WTC11 (cell line): ENCODE data around the gene SUSD6. TPM values are rescaled to one million over a fixed set of nuclear protein-coding genes. Genes with fewer than 3 reads are reported as not detected.

Source experiments
- ATAC-seq: fragments of 200-7000 bp; cut with Tn5 transposase; 2 replicates; pipeline ENCODE4 v1.10.0; 2021; ENCODE audit warnings: mild to moderate bottlenecking, moderate library complexity
- CTCF ChIA-PET: fragments of 300-600 bp; sonication (Branson Sonifier 250); formaldehyde crosslinking; loops from one replicate; lab custom pipeline; 2021; ENCODE audit warnings: antibody characterized with exemption; lab: Charles Lee
- POLR2A ChIA-PET: fragments of 350-600 bp; sonication (Branson Sonifier 250); formaldehyde crosslinking; loops from one replicate; lab custom pipeline; 2021; ENCODE audit warnings: antibody characterized with exemption; lab: Charles Lee
- DNase-seq: peaks from one replicate; pipeline ENCODE4 v3.0.0; 2021; ENCODE audit warnings: low spot score
- H3K27ac Mint-ChIP-seq: 2 replicates; pipeline ENCODE4 v1.8.0; 2021; ENCODE audit warnings: mixed read lengths
- H3K27me3 Mint-ChIP-seq: 2 replicates; pipeline ENCODE4 v1.8.0; 2021; ENCODE audit warnings: low read depth, mild to moderate bottlenecking, moderate library complexity, mixed read lengths
- H3K36me3 Mint-ChIP-seq: 2 replicates; pipeline ENCODE4 v1.8.0; 2021; ENCODE audit warnings: mixed read lengths
- H3K4me1 Mint-ChIP-seq: 2 replicates; pipeline ENCODE4 v1.8.0; 2022; ENCODE audit warnings: mixed read lengths
- H3K4me3 Mint-ChIP-seq: 2 replicates; pipeline ENCODE4 v1.8.0; 2021; ENCODE audit warnings: mild to moderate bottlenecking, moderate library complexity, mixed read lengths
- H3K9me3 Mint-ChIP-seq: 2 replicates; pipeline ENCODE4 v1.8.0; 2021; ENCODE audit warnings: mixed read lengths
- CREM ChIP-seq: sonication (generic); formaldehyde crosslinking; IDR thresholded peaks from 2 replicates; pipeline ENCODE4 v1.8.1; 2022; ENCODE audit warnings: mild to moderate bottlenecking, missing genetic modification reagents, moderate library complexity
- EMX1 ChIP-seq: fragments of 250-450 bp; sonication (Bioruptor Pico); IDR thresholded peaks from 2 replicates; pipeline ENCODE4 v1.8.0; 2021; ENCODE audit warnings: mild to moderate bottlenecking
- ERG ChIP-seq: fragments of 250-450 bp; sonication (Bioruptor Pico); IDR thresholded peaks from 2 replicates; pipeline ENCODE4 v1.8.0; 2021; ENCODE audit warnings: mild to moderate bottlenecking
- ESRRA ChIP-seq: sonication (generic); formaldehyde crosslinking; IDR thresholded peaks from 2 replicates; pipeline ENCODE4 v1.8.1; 2022; ENCODE audit warnings: mild to moderate bottlenecking, missing genetic modification reagents, borderline replicate concordance
- GABPB1 ChIP-seq: sonication (generic); formaldehyde crosslinking; IDR thresholded peaks from 2 replicates; pipeline ENCODE4 v1.8.1; 2023; ENCODE audit warnings: mild to moderate bottlenecking, missing genetic modification reagents
- IRF2 ChIP-seq: sonication (generic); formaldehyde crosslinking; IDR thresholded peaks from 2 replicates; pipeline ENCODE4 v1.8.0; 2022; ENCODE audit warnings: low read depth, missing genetic modification reagents, borderline replicate concordance
- KAT7 ChIP-seq: sonication (generic); formaldehyde crosslinking; IDR thresholded peaks from 2 replicates; pipeline ENCODE4 v1.8.1; 2023; ENCODE audit warnings: missing genetic modification reagents, mild to moderate bottlenecking, borderline replicate concordance
- NR2C2 ChIP-seq: sonication (generic); formaldehyde crosslinking; IDR thresholded peaks from 2 replicates; pipeline ENCODE4 v1.8.0; 2022; ENCODE audit warnings: mild to moderate bottlenecking, missing genetic modification reagents
- OVOL2 ChIP-seq: fragments of 250-450 bp; sonication (Bioruptor Pico); IDR thresholded peaks from 2 replicates; pipeline ENCODE4 v1.9.0; 2021; ENCODE audit warnings: mild to moderate bottlenecking, borderline replicate concordance
- RORB ChIP-seq: fragments of 250-450 bp; sonication (Bioruptor Pico); IDR thresholded peaks from 2 replicates; pipeline ENCODE4 v1.9.0; 2021; ENCODE audit warnings: mild to moderate bottlenecking
- TEAD1 ChIP-seq: sonication (generic); formaldehyde crosslinking; IDR thresholded peaks from 2 replicates; pipeline ENCODE4 v1.8.0; 2022; ENCODE audit warnings: mild to moderate bottlenecking, missing genetic modification reagents
- ZBTB21 ChIP-seq: sonication (generic); formaldehyde crosslinking; IDR thresholded peaks from 2 replicates; pipeline ENCODE4 v1.8.1; 2023; ENCODE audit warnings: mild to moderate bottlenecking, missing genetic modification reagents, borderline replicate concordance
- ZMAT4 ChIP-seq: fragments of 250-450 bp; sonication (Bioruptor Pico); IDR thresholded peaks from 2 replicates; pipeline ENCODE4 v1.9.0; 2021; ENCODE audit warnings: mild to moderate bottlenecking
- ZNF512 ChIP-seq: sonication (generic); formaldehyde crosslinking; IDR thresholded peaks from 2 replicates; pipeline ENCODE4 v1.8.1; 2022; ENCODE audit warnings: missing genetic modification reagents, borderline replicate concordance
- ZNF532 ChIP-seq: fragments of 250-450 bp; sonication (Bioruptor Pico); IDR thresholded peaks from 2 replicates; pipeline ENCODE4 v1.9.0; 2021; ENCODE audit warnings: mild to moderate bottlenecking, borderline replicate concordance
- total RNA-seq: library from RNA; stranded (reverse); gene quantifications from 3 replicates; pipeline ENCODE4 v1.2.3, GENCODE V29; 2021
- TF ChIP-seq, protein P1 (sequence below): sonication (generic); formaldehyde crosslinking; IDR thresholded peaks from 2 replicates; pipeline ENCODE4 v1.8.0; 2023; ENCODE audit warnings: missing genetic modification reagents, mild to moderate bottlenecking, borderline replicate concordance
- TF ChIP-seq, protein P2 (sequence below): fragments of 250-450 bp; sonication (Bioruptor Pico); IDR thresholded peaks from 2 replicates; pipeline ENCODE4 v1.9.0; 2021; ENCODE audit warnings: mild to moderate bottlenecking
- TF ChIP-seq, protein P3 (sequence below): sonication (generic); formaldehyde crosslinking; IDR thresholded peaks from 2 replicates; pipeline ENCODE4 v1.8.1; 2023; ENCODE audit warnings: mild to moderate bottlenecking, missing genetic modification reagents, moderate library complexity

Gene SUSD6
- total RNA-seq, 1 experiment from 2014 or later, result 10.1 TPM

DNA sequence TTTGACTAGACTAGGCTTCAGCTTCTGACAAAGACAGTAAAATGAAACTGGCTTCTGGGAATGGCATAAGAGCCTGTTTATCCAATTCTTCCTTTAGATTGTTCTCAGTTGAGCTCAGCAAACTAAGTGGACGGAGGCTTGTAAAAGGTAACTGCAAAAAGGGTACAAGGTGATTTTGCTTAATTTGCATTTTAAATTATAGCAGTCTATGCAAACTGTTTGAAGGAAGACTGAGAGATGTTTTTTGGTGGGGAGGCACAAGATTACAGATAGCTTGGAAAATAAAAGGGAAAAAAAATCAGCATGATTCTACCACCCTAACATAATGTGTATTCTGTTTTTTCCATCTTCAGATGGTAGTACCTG, 5.0 kb downstream of the SUSD6 start:
- no peaks in the 10 kb centered on the region for H3K9me3 Mint-ChIP-seq
- ATAC-seq (no peak), DNase-seq (no peak)
- H3K4me3 Mint-ChIP-seq, result no peak overlapping the region
- POLR2A ChIA-PET, result no interaction called here
- TF ChIP-seq OVOL2 (CRISPR knock-in tag), result no peak
- no peak for TF ChIP-seq TEAD1 (CRISPR knock-in tag)
- no peak for TF ChIP-seq ESRRA (CRISPR knock-in tag)
- TF ChIP-seq, protein P1, sequence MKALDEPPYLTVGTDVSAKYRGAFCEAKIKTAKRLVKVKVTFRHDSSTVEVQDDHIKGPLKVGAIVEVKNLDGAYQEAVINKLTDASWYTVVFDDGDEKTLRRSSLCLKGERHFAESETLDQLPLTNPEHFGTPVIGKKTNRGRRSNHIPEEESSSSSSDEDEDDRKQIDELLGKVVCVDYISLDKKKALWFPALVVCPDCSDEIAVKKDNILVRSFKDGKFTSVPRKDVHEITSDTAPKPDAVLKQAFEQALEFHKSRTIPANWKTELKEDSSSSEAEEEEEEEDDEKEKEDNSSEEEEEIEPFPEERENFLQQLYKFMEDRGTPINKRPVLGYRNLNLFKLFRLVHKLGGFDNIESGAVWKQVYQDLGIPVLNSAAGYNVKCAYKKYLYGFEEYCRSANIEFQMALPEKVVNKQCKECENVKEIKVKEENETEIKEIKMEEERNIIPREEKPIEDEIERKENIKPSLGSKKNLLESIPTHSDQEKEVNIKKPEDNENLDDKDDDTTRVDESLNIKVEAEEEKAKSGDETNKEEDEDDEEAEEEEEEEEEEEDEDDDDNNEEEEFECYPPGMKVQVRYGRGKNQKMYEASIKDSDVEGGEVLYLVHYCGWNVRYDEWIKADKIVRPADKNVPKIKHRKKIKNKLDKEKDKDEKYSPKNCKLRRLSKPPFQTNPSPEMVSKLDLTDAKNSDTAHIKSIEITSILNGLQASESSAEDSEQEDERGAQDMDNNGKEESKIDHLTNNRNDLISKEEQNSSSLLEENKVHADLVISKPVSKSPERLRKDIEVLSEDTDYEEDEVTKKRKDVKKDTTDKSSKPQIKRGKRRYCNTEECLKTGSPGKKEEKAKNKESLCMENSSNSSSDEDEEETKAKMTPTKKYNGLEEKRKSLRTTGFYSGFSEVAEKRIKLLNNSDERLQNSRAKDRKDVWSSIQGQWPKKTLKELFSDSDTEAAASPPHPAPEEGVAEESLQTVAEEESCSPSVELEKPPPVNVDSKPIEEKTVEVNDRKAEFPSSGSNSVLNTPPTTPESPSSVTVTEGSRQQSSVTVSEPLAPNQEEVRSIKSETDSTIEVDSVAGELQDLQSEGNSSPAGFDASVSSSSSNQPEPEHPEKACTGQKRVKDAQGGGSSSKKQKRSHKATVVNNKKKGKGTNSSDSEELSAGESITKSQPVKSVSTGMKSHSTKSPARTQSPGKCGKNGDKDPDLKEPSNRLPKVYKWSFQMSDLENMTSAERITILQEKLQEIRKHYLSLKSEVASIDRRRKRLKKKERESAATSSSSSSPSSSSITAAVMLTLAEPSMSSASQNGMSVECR, result no peak
- TF ChIP-seq, all 79 proteins: peak for 0
- Mint-ChIP-seq H3K27me3 (peaks cover 10% of the 10 kb centered on the region), H3K4me1 (peaks cover 46% of the 10 kb centered on the region), H3K27ac (no peak overlapping the region), H3K36me3 (no peaks in the 10 kb centered on the region)
- CTCF ChIA-PET, result no interaction called here

DNA sequence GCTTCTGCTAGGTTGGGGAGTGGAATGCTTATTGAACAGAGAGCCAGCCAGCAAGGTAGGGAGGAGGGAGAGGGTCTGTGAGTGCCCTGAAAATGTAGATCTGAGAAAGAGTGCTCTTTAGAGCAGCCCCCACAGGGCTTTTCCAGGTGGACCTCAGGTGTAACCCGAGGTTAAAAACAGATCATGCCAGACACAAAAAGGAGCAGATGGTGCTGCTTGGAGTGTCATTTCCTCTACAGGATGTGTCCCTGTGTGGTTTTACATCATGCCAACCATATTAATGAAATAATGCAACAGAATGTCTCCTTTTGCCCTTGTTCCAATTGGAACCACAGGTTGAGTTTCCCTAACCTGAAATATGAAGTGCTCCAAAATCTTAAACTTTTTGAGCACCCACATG, 6.4 kb downstream of the SUSD6 start:
- no peak for DNase-seq
- peaks cover 40% of the 10 kb centered on the region for H3K4me1 Mint-ChIP-seq
- TF ChIP-seq NR2C2 (no peak), KAT7 (CRISPR knock-in tag) (no peak), EMX1 (CRISPR knock-in tag) (no peak), ZNF512 (no peak), ERG (CRISPR knock-in tag) (no peak), GABPB1 (CRISPR knock-in tag) (no peak), ZMAT4 (CRISPR knock-in tag) (no peak), CREM (no peak)
- TF ChIP-seq, protein P2, sequence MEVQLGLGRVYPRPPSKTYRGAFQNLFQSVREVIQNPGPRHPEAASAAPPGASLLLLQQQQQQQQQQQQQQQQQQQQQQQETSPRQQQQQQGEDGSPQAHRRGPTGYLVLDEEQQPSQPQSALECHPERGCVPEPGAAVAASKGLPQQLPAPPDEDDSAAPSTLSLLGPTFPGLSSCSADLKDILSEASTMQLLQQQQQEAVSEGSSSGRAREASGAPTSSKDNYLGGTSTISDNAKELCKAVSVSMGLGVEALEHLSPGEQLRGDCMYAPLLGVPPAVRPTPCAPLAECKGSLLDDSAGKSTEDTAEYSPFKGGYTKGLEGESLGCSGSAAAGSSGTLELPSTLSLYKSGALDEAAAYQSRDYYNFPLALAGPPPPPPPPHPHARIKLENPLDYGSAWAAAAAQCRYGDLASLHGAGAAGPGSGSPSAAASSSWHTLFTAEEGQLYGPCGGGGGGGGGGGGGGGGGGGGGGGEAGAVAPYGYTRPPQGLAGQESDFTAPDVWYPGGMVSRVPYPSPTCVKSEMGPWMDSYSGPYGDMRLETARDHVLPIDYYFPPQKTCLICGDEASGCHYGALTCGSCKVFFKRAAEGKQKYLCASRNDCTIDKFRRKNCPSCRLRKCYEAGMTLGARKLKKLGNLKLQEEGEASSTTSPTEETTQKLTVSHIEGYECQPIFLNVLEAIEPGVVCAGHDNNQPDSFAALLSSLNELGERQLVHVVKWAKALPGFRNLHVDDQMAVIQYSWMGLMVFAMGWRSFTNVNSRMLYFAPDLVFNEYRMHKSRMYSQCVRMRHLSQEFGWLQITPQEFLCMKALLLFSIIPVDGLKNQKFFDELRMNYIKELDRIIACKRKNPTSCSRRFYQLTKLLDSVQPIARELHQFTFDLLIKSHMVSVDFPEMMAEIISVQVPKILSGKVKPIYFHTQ, result no peak
- TF ChIP-seq, all 79 proteins: peak for 0
- no peaks in the 10 kb centered on the region for H3K9me3 Mint-ChIP-seq
- ChIA-PET CTCF (no interaction called here), POLR2A (no interaction called here)
- H3K36me3 Mint-ChIP-seq, result no peaks in the 10 kb centered on the region
- H3K27me3 Mint-ChIP-seq, result peaks cover 4% of the 10 kb centered on the region
- H3K27ac Mint-ChIP-seq, result no peak overlapping the region
- H3K4me3 Mint-ChIP-seq, result no peak overlapping the region
- ATAC-seq, result no peak

DNA sequence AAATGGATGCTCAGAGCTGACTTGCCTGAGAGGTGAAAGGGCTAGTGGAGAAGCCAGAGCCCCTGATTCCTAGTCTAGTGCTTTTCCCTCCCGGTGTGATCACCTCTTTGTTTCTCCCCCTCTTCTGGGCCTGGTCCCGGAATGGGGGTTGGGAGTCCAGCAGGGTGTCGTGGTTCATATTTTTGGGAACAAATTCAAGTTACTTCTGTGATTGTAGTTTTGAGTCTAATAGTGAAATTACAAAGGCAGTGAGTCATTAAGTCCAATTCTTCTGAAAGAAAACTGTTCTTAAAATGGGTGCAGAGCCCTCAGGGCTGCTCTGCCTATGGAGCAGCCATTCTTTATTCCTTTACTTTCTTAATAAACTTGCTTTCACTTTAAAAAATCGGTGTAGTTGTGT, 7.6 kb downstream of the SUSD6 start:
- CTCF ChIA-PET, result no interaction called here
- no peaks in the 10 kb centered on the region for H3K36me3 Mint-ChIP-seq
- DNase-seq (no peak), ATAC-seq (no peak)
- no peak overlapping the region for H3K27ac Mint-ChIP-seq
- H3K27me3 Mint-ChIP-seq, result no peaks in the 10 kb centered on the region; the same call in 1 of the 2 replicates
- no peaks in the 10 kb centered on the region for H3K9me3 Mint-ChIP-seq
- H3K4me1 Mint-ChIP-seq, result peaks cover 31% of the 10 kb centered on the region
- no peak overlapping the region for H3K4me3 Mint-ChIP-seq
- POLR2A ChIA-PET, result no interaction called here
- TF ChIP-seq ZNF532 (CRISPR knock-in tag) (no peak), RORB (CRISPR knock-in tag) (no peak), IRF2 (no peak), TEAD1 (CRISPR knock-in tag) (no peak), ZBTB21 (CRISPR knock-in tag) (no peak)
- TF ChIP-seq, protein P3, sequence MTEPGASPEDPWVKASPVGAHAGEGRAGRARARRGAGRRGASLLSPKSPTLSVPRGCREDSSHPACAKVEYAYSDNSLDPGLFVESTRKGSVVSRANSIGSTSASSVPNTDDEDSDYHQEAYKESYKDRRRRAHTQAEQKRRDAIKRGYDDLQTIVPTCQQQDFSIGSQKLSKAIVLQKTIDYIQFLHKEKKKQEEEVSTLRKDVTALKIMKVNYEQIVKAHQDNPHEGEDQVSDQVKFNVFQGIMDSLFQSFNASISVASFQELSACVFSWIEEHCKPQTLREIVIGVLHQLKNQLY (CRISPR knock-in tag), result no peak
